DMS79 treated with DMSO at 0.1 percent for 48 hours (cell line): ENCODE data around the gene FCF1.
"Not testable (repeated sequence)": the region's sequence is repeated elsewhere in the genome, so short reads cannot be mapped to it uniquely, and the experiment has no call there.

Experiments
- DNase-seq: peaks from one replicate; lab custom pipeline; 2025; lab: John Stamatoyannopoulos, UW

FCF1 gene

DNA sequence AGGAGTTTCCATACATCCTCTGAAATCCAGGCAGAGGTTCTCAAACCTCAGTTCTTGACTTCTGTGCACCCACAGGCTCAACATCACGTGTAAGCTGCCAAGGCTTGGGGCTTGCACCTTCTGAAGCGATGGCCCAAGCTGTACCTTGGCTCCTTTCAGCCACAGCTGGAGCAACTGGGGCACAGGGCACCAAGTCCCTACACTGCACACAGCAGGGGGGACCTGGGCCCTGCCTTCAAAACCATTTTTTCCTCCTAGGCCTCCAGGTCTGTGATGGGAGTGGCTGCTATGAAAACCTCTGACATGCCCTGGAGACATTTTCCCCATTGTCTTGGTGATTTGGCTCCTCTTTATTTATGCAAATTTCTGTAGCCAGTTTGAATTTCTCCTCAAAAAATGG lies 10.7 kb upstream of the FCF1 start:
- no peak for DNase-seq

DNA sequence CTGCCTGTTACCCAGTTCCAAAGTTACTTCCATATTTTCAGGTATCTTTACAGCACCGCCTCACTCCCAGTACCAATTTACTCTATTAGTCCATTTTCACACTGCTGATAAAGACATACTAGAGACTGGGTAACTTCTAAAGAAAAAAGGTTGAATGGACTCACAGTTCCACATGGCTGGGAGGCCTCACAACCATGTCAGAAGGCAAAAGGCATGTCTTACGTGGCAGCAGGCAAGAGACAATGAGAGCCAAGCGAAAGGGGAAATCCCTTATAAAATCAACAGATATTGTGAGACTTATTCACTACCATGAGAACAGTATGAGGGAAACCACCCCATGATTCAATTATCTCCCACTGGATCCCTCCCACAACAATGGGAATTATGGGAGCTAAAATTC lies 9.9 kb upstream of the FCF1 start:
- no peak for DNase-seq

DNA sequence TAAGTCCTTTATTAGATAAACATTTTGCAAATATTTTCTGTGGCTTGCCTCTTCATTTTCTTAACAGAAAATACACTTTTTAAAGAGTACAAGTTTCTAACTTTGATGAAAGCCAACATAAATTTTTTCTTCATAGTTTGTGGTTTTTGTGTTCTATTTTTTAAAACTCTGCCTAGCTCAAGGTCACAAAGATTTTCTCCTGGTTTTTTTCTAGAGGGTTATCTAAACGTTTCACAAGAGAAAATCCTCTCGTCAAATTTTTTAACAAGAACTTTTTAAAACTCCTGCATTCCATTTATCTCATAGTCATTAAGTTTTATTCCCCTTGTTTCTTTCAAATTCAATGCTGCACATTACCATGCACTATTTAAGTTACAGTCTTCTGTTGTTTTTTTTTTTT lies 8.3 kb upstream of the FCF1 start:
- DNase-seq = no peak

DNA sequence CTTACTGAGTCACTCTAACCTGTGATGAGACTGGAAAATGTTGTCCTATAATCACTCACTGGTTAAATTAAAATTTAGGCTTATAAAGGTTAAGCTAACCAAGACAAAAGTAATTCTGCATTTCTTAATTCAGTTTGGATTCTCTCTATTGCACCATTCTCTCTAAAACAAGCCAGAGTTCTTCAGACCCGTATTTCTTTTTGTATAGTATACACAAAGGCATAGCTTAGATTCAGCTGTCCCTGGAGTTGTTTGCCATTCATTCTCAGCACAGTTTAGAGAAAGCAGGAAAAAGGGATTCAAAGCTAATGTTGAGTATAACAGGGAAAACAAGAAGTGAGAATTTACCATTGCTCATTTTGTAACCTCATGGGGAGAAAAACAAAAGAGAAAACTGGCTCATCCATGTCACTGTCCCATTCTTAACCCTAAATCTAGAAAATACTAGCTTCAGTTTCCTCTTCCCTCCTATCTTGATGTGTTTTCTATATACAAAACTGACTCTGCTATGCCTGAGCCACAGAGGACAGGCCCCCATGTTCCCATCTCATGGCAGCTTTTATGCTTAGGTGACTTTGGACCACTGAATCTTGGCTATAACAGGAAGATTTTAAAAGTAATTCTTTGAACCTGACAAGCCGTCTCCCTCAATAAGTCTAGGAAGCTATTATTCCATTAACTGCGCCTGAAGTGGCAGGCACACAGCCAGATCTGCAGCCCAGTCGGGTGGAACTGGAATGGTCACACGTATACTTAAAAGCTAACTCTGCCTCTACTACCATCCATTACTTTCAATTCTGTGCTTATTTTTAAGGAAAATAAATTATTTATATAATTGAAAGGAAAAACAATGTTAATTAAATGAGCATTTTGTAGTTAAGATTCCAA lies 7.1 kb upstream of the FCF1 start:
- DNase-seq = peak; percentile 94

DNA sequence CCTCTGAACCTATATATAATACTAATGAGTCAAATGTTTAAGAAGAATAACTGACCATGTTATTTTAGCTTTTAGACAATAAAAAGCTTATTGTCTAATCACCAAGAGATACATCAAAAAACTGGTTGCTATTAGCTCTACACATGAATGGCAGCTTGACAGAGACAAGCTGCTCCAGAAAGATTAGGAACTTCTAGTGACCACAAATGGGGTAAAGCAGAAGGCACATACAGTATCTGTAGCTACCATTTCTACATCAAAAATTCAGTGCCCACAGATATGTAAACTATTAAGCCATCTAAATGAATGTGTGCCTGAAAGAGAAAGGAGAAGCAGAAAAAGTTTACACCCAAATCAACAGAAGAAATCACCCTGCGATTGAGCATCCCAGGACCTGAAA lies 2.5 kb upstream of the FCF1 start:
- DNase-seq = no peak

DNA sequence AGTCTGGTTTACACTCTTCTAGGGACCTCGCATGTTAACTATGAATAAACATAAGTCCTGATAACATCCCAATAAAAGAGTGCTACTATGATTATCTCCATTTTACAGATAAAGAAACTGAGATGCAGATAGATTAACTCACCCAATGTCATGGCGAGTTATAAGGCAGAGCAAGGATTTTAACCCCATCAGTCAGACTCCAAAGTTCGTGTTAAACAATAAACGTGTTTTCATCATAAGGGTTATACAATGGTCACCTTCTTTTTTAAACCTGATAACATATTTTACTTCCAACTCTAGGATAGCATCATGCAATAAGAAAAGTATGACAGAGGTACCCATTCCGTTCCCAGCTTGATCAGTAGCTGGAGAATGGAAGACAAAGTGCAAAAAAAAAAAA lies 1.3 kb upstream of the FCF1 start:
- no peak for DNase-seq

DNA sequence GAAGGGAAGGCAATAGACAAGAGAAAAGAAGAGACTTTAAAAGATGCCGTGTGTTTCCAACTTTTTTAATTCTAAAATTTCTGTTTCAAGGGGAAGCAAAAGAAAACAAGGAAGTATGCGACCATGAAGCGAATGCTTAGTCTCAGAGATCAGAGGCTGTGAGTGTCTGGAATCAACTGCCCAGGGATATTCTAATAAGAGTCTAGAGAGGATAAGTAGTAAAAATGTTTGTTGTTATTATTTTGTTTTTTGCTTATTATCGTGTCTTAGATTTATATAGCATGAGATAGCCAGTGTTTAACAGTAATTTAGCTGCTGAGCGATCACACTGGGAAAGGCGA lies 421 bp downstream of the FCF1 start:
- no peak for DNase-seq

DNA sequence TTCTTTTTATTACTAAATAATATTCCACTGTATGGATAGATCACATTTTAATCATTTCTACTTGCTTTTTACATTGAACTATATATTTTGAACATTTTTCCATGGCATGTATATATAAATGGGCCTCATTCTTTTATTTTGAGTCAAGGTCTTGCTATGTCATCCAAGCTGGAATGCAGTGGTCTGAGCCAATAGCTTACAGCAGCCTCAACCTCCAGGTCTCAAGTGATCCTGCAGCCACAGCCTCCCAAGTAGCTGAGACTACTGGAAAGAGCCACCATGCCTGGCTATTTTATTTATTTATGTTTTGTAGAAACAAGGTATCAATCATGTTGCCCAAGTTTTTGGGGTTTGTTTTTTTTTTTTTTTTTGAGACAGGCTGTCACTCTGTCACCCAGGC lies 7.6 kb downstream of the FCF1 start:
- no peak for DNase-seq

DNA sequence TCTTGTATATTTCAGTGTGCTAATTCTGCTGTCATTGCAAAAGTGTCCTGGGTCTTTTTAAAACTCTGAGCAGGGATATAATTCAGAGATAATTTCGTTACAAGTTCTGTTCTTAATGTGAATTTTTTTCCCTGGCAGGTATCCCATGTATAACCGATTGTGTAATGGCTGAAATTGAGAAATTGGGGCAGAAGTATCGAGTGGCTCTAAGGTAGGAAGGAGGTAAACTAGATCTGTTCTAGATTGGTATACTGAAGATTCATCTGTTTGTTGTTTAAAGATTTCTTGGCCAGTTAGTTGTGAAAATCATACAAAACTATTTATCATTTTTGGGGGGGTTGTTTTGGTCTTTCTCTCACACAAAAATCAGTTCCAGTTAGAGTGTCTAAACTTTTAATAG lies 10.2 kb downstream of the FCF1 start:
- DNase-seq = no peak

DNA sequence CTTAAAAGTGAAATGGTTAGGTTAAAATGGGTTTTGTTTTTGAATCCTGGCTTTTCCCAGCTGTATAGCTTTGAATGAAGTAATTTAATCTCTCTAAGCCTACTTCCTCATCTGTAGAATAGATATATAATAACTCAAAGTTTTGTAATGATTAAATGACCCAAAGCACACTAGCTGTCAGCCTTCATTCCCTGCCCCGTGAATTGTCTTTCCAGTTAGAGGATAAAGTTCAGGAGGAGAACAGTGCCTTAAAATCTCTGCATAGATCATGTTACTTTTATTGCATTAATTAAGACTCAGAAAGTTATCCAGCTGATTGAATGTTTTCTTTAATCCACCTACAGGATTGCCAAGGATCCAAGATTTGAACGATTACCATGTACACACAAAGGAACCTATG lies 19.4 kb downstream of the FCF1 start:
- DNase-seq = no peak

DNA sequence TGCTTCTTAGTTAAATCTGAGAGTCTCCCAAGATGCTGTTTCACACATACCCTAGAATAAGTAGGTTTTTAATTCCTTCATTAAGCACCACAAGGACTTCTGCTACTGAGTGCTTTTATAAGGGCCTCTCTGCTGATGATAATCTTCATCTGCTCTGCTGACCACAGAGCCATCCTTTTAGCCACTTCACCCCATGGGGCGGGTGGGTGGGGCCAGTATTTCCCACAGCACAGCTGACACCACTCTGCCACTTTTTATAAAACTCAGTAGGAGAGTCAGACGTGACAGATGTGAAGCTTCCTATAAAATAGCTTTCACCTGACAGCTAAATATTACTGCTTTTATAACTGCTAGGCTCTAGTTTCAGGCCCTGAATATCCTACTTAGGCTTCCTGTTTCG lies 20.3 kb downstream of the FCF1 start:
- DNase-seq = no peak

DNA sequence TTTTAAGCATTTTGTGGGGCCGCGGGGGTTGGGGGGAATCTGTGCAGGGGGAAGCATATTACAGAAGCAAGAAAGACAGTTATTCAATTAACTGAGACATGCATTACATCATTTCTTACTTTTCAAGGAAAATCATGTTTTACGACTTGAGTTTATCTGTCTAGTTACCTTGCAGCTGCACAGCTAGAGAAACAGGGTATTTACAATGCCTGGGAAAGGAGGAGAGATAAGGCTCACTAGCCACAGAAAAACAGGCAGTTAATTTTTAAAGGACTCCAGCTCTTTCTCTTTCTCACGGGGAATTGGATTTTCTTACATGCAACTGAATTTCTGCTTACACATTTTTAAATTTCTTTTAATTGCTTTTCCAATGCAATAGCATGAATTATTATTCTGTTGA lies 22.2 kb downstream of the FCF1 start:
- DNase-seq = no peak

DNA sequence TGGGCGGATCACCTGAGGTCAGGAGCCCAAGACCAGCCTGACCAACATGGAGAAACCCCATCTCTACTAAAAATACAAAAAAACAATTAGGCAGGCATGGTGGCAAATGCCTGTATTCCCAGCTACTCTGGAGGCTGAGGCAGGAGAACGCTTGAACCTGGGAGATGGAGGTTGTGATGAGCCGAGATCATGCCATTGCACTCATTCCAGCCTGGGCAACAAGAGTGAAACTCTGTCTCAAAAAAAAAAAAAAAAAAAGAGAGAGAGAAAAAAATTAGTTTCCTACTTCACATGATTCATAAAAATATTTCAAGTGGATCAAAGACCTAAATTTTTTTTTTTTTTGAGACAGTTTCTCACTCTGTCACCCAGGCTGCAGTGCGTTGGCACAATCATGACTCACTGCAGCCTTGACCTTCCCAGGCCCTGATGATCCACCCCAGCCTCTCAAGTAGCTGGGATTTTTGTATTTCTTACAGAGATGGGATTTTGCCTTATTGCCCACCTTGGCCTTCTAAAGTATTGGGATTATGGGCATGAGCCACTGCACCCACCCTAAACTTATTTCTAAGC lies 24.9 kb downstream of the FCF1 start:
- DNase-seq = no peak

DNA sequence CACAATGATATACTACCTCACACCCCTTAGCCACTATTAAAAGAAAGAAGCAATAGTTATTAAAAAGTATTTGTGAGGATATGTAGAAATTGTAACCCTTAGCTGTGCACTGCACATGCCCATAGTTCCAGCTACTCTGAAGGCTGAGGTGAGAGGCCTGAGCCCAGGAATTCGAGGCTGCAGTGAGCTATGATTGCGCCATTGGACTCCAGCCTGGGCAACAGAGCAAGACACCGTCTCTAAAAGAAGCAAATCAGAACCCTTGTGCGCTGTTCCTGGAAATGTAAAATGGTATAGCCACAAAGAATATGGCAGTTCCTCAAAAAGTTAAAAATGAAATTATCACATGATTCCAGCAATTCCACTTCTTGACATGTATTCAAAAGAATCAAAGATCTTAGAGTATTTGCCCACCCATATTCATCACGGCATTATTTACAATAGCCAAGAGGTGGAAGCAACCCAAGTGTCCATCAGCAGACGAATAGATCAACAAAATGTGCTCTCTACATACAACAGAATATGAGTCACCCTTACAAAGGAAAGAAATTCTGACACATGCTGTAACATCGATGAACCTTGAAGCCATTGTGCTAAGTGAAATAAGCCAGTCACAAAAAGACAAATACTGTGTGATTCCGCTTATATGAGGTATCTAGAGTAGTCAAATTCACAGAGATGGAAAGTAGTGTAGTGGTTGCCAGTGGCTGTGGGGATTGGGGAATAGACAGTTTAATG lies 26.5 kb downstream of the FCF1 start:
- DNase-seq = no peak

DNA sequence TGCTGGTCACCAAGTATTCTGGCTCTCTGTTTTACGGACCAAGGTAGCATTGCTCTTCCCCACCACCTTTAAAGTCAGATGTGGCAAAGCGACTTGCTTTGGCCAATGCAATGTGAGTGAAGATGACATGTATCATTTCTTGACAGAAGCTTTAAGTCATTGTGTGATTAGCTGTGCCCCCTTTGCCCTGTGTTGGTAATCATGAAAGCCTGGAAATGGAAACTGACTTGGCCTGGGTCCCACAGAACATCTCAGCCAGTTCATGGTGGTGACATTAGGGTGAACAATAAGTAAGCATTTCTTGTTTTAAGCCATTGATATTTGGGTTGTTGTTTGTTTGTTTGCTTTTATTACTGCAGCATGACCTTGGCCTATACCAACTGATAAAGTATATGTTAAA lies 34.3 kb downstream of the FCF1 start:
- no peak for DNase-seq

DNA sequence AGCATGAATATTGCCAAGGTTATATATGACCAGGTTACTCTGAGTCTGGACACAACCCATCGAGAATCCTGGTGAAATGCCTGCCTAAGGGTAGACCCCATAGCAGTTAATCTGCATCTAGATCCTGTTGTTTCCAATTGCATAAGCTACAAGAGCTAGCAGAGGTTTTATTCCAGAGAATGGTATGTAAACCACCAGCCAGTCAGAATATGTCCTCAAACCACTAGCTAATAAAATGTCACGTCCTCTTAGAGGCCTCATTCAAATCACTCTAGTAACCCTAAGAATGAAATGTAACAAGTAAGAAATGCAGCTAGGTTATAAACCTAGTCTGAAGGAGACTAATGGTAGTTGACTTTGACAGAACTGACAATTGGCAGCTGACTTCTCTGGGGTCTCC lies 41.2 kb downstream of the FCF1 start:
- no peak for DNase-seq

DNA sequence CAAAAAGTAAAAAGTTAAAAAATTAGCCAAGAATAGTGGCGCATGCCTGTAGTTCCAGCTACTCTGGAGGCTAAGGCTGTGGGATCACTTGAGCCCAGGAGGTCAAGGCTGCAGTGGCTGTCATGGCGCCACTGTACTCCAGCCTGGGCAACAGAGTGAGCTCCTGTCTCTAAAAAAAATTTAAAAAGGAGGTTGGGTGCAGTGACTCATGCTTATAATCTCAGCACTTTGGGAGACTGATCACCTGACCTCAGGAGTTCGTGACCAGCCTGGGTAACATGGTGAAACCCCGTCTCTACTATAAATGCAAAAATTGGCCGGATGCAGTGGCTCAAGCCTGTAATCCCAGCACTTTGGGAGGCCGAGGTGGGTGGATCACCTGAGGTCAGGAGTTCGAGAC lies 42.0 kb downstream of the FCF1 start:
- no peak for DNase-seq

DNA sequence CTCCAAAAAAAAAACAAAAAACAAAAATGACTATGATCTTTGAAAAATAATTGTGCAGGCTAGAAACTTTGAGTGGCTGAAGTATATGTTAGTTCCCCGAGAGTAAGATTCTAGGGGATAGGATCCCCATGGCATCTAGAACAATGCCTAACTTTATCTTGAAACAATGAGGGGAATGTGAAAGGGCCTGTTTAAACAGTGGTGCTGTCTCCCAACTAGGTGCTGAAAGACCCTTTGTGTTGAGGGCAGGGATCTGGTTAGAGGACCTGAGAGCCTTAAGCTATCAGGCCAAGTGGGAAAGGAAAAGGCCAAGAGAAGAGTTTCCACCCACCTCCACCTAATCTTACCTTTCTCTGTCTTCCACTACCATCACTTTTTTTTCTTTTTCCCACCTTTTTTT lies 43.4 kb downstream of the FCF1 start:
- no peak for DNase-seq

DNA sequence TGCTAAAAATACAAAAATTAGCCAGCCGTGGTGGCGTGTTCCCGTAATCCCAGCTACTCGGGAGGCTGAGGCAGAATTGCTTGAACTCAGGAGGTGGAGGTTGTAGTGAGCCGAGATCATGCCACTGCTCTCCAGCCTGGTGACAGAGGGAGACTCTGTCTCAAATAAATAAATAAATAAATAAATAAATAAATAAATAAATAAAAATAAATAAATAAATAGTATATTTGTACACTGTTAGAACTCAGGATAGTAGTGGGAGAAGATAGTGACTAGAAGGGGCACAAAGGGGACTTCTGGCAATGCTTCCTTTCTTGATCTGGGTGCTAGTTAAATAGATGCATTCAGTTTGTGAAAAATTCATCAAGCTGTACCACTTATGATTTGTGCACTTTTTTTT lies 45.6 kb downstream of the FCF1 start:
- DNase-seq = not testable (repeated sequence)

DNA sequence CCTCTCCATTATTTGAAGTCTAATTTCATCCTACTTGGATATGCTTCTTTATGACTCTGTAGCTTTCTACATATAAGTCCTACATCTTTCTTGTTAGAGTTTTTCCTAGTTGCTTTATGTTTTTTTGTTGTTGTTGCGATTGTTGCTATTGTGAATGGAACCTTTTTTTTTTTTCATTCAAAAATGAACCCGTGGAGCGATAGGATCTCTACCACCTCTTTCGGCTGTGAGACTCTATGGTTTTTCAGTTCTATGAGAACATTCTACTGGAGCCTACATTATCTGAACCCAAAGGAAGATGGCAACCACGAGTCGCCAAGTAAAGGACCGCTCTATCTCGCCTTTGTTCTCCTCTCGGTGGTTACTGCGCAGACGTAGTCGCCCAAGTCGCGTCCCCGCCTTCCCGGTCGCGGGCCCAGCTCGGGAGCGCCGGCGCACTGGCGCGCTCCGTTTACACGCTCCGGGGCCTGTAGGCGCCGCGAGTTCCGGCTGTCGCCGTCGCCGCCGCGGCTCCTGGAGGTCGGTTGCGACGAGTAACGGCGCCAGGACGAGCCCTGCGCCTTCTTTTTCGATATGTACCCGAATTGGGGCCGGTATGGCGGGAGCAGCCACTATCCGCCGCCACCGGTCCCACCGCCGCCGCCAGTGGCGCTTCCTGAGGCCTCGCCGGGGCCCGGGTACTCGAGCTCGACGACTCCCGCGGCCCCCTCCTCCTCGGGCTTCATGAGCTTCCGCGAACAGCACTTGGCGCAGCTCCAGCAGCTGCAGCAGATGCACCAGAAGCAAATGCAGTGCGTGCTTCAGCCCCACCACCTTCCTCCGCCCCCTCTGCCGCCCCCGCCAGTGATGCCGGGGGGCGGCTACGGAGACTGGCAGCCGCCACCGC lies 50.2 kb downstream of the FCF1 start, which contains the start of gene YLPM1:
Gene YLPM1 (plus strand): TSS at position 400 of the 886 bp plus-strand sequence. CDS start 174 bp downstream, at position 574.
- peak; percentile 100 for DNase-seq

DNA sequence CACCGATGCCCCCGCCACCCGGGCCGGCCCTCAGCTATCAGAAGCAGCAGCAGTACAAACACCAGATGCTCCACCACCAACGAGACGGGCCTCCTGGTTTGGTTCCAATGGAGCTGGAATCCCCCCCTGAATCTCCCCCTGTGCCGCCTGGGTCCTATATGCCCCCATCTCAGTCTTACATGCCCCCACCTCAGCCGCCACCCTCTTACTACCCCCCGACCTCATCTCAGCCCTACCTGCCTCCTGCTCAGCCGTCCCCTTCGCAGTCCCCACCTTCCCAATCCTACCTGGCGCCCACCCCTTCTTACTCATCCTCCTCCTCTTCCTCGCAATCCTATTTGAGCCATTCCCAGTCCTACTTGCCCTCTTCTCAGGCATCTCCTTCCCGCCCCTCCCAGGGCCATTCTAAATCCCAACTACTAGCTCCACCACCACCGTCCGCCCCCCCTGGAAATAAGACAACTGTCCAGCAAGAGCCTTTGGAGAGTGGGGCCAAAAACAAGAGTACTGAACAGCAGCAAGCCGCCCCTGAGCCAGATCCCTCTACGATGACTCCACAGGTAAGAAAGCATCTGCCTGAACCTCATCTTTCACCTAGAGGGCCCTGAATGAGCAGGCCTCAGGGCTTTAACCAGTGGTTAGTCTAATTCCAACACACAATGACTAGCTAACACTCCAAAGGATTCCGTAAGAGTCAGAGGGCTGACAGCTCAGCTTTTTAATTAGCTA lies 51.0 kb downstream of the FCF1 start:
- no peak for DNase-seq

DNA sequence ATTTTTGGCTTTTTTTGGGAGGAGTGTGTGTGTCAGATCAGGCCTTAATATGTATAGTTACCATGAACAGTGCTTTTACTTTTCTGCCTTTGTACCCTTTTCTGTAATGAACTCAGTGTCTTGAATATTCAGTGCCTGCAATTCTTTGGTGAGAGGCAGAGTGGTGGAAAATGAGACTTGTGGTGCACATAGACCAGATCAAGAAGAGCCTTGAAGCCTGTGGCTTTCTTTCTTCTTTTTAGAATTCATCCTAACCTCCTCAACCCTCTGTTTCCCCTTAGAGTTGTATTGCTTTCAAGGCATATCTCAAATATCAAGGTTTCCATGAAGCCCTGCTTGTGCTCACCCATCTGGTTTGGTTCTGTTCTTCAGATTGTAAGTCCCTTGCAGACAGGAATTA lies 52.8 kb downstream of the FCF1 start:
- DNase-seq = no peak
